ENCODE results near the gene KAT2B. TPM values are rescaled to one million over a fixed set of nuclear protein-coding genes. Genes with fewer than 3 reads are reported as not detected.

The KAT2B gene
- polyA plus RNA-seq, 1 experiment: 4.5 TPM

- no peak for TF ChIP-seq CTCF (IDR thresholded peaks at IDR 0.05; ENCODE audit: insufficient read depth, low read depth, low read length)
- Histone ChIP-seq H3K36me3 (ENCODE audit: control insufficient read depth, insufficient read depth, low read length) (no peaks in the 10 kb centered on the region), H3K4me3 (ENCODE audit: low read depth, low read length) (no peak overlapping the region), H3K27me3 (ENCODE audit: control insufficient read depth, insufficient read depth, low read length) (no peaks in the 10 kb centered on the region)
- ChIA-PET POLR2A (no interaction called here), CTCF (no interaction called here)
- no peak for DNase-seq (ENCODE audit: low read depth)
Measured at GRCh38 chr3:20078194-20078714, 38.0 kb downstream of the KAT2B start.

GRCh38 chr3:20079621-20080020 lies 39.4 kb downstream of the KAT2B start:
- no peak for DNase-seq (ENCODE audit: low read depth)
- ChIA-PET POLR2A (no interaction called here), CTCF (interaction anchor here (0.8 kb wide), 1 partner anchor 10 kb away, joined by 7 read pairs; no protein-coding TSS in a partner anchor)
- no peaks in the 10 kb centered on the region for H3K27me3 ChIP-seq (ENCODE audit: control insufficient read depth, insufficient read depth, low read length)
- H3K36me3 ChIP-seq (ENCODE audit: control insufficient read depth, insufficient read depth, low read length): no peaks in the 10 kb centered on the region
- H3K4me3 ChIP-seq (ENCODE audit: low read depth, low read length): no peak overlapping the region
- no peak for TF ChIP-seq CTCF (IDR thresholded peaks at IDR 0.05; ENCODE audit: insufficient read depth, low read depth, low read length)

GRCh38 chr3:20080956-20081554 lies 40.8 kb downstream of the KAT2B start:
- Histone ChIP-seq H3K4me3 (ENCODE audit: low read depth, low read length) (no peak overlapping the region), H3K36me3 (ENCODE audit: control insufficient read depth, insufficient read depth, low read length) (no peaks in the 10 kb centered on the region), H3K27me3 (ENCODE audit: control insufficient read depth, insufficient read depth, low read length) (no peaks in the 10 kb centered on the region)
- POLR2A ChIA-PET: no interaction called here
- no peak for DNase-seq (ENCODE audit: low read depth)
- CTCF ChIA-PET: no interaction called here
- TF ChIP-seq CTCF (IDR thresholded peaks at IDR 0.05; ENCODE audit: insufficient read depth, low read depth, low read length): no peak

GRCh38 chr3:20083253-20083652 lies 43.0 kb downstream of the KAT2B start:
- no peak for TF ChIP-seq CTCF (IDR thresholded peaks at IDR 0.05; ENCODE audit: insufficient read depth, low read depth, low read length)
- CTCF ChIA-PET: no interaction called here
- POLR2A ChIA-PET: no interaction called here
- Histone ChIP-seq H3K4me3 (ENCODE audit: low read depth, low read length) (no peak overlapping the region), H3K36me3 (ENCODE audit: control insufficient read depth, insufficient read depth, low read length) (no peaks in the 10 kb centered on the region), H3K27me3 (ENCODE audit: control insufficient read depth, insufficient read depth, low read length) (no peaks in the 10 kb centered on the region)
- DNase-seq (ENCODE audit: low read depth): no peak

GRCh38 chr3:20083953-20084352 lies 43.7 kb downstream of the KAT2B start:
- Histone ChIP-seq H3K36me3 (ENCODE audit: control insufficient read depth, insufficient read depth, low read length) (no peaks in the 10 kb centered on the region), H3K4me3 (ENCODE audit: low read depth, low read length) (no peak overlapping the region), H3K27me3 (ENCODE audit: control insufficient read depth, insufficient read depth, low read length) (no peaks in the 10 kb centered on the region)
- CTCF ChIA-PET: interaction anchor here (0.7 kb wide), 1 partner anchor 10 kb away, joined by 3 read pairs; no protein-coding TSS in a partner anchor
- DNase-seq (ENCODE audit: low read depth): no peak
- no peak for TF ChIP-seq CTCF (IDR thresholded peaks at IDR 0.05; ENCODE audit: insufficient read depth, low read depth, low read length)
- POLR2A ChIA-PET: no interaction called here

Data from BJ (cell line).